Erythroblast (primary cell): ENCODE results near the gene COG5.

Source experiments
- GATA1 ChIP-seq: IDR thresholded peaks from 2 replicates; pipeline ENCODE4 v1.6.1; 2011; ENCODE audit warnings: low read depth, mild to moderate bottlenecking, control low read depth, low read length, moderate library complexity
- POLR2A ChIP-seq: IDR thresholded peaks from 2 replicates; pipeline ENCODE4 v1.6.1; 2011; ENCODE audit warnings: mild to moderate bottlenecking, low read length

GRCh38 chr7:107597582-107597916 lies 33.8 kb upstream of the COG5 start:
- TF ChIP-seq POLR2A = no peak
- no peak for TF ChIP-seq GATA1
